GM18858 (cell line): Measurements from ENCODE around the gene AP1M1.

Source experiments
- ATAC-seq: cut with Tn5 transposase; IDR thresholded peaks from one replicate; pipeline ENCODE4 v1.9.1; 2021; ENCODE audit not compliant: unreplicated experiment

AP1M1 gene

DNA sequence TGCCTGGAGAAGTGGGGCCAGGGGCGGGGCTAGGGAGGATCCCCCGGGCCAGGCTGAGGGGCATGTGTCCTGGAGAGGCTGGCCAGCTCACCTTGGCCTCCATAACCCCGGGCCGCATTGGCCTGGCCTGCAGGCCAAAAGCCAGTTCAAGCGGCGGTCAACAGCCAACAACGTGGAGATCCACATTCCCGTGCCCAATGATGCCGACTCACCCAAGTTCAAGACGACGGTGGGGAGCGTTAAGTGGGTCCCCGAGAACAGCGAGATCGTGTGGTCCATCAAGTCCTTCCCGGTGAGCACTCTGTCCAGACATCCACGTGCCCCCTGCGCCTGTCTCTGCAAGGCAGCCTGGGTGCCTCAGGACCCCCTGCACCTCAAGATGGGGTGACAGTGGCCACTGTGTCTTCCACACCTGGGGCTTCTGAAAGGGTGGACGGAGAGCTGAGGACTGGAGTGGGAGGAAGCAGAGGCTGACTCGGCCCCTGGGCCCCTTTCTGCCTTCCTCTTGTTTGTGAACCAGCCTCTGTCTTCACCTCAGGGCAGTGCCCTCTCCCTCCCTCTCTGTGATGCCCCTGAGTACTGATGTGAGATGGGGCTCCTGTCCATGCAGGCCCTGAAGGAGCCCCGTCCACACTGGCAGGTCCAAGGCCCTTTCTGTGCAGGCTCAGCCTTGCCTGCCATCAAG, 31.1 kb downstream of the AP1M1 start:
- ATAC-seq: no peak

GRCh38 chr19:16229322-16229641, 31.6 kb downstream of the AP1M1 start:
- ATAC-seq: no peak

DNA sequence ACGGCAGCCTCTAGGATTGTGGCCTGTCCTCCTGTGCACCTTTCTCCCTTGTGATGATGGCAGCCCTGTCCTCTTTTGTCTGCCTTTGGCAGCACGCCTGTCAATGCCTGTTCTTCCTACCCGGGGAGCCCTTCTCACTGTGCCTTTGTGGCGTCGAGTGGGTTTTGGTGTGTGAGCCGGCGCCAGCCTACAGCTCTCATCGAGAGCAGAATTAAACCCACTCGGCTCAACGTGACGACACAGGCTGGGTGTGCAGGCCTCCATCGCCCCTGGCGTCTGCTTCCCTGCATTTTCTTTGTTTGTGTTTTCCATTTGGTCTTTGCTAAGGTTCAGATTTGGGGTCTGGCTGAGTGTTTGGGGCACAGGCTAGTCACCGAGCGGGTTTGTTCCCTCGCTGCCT, 34.4 kb downstream of the AP1M1 start:
- ATAC-seq: no peak

GRCh38 chr19:16232568-16232967, 34.9 kb downstream of the AP1M1 start:
- no peak for ATAC-seq

DNA sequence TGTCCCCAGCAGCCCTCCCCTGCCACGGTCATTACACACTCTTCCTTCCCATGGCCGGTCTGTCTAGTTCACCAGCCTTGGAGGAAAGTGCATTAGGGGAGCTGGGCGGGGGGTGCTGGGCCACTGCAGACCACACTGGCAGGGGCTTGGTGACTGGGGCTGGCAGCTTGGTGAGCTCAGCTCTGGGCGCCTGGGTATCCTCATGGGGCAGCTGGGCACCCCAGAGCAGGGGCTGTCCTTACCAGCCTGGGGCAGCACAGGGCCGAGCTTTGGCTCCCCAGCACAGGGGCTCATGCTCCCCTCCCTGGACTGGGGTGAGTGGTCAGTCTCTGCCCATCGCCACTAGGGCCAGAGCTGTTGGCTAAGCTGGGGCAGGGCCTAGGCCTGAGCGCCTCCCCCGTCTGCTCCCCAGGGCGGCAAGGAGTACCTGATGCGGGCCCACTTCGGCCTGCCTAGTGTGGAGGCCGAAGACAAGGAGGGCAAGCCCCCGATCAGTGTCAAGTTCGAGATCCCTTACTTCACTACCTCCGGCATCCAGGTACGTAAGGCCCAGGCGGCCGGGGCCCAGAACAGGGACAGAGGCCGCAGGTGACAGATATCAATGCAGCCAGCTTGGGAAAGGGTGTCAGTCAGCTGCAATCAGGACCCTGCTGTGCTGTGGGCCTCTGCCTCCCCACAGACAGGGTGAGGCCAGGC, 35.5 kb downstream of the AP1M1 start:
- no peak for ATAC-seq

DNA sequence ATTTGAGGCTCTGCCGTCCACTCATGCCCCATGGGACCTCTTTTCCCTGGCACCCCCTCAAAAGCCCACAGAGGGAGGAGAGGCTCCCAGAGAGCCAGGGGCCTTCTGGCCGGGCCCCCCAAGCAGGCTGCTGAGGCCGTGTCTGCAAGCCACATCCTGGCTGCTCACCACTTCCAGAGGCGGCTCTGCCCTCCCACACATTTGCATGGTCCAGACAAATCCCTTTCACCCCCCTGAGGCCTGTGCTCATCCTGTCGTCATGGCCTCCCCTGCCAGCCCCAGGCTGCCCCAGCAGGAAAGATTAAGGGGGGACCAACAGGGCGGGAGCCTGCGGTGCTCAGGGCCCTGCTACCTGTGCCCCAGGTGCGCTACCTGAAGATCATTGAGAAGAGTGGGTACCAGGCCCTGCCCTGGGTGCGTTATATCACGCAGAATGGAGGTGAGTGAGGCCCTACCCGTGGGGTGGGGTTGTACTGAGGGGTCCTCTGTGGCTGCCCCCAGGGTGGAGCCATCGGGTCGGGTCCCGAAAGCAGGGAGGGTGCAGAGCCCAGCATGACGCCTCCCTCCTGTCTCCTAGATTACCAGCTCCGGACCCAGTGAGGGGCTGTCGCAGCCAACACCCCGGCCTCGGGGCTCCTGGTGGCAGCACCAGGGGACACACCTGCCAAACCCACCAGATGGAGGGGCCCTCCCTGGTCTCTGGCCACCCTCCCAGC, 36.3 kb downstream of the AP1M1 start:
- ATAC-seq: no peak

DNA sequence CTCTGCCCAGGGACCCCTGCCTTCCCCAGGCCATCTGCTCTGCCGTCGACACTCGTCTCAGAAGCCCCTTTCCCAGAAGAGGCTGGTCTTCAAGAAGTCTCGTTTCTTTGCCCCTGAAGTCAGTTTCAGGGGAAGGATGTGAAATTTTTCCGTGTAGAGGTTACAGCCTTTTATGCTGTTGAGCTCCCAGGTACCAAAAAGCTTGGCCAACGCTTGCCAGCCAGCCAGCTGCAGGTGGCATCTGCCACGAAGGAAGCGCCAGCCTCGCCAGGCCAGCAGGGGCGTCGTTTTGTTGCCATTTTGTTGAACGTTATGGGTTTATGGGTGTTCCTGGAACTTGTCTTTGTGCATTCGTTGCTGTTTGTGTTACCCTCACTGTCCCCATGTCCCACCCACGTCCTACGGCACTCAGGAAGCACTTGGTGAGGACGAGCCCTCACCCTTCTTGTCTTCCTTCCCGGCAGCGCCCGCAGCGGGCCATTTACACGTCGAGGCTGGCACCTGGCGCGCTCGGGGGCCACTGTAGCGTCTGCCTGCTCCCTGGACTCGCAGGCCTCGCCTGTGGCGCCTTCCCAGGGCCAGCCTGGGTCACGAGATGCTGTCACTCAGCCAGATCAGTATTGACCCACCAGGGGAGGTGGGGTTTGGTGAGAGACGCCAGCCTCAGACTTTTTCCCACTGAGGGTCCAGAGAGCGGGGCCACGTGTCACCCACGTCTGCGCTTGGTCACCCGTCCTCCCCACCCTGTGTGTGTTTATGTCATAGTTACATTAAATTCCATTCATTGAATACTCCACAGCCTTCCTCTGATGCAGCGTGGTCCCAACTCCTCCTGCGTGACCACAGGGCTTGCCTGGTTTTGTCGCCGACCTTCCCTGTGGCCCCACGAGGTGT, 37.1 kb downstream of the AP1M1 start:
- ATAC-seq: no peak

- no peak for ATAC-seq
These were observed 38.3 kb downstream of the AP1M1 start for GRCh38 chr19:16235811-16236652.

DNA sequence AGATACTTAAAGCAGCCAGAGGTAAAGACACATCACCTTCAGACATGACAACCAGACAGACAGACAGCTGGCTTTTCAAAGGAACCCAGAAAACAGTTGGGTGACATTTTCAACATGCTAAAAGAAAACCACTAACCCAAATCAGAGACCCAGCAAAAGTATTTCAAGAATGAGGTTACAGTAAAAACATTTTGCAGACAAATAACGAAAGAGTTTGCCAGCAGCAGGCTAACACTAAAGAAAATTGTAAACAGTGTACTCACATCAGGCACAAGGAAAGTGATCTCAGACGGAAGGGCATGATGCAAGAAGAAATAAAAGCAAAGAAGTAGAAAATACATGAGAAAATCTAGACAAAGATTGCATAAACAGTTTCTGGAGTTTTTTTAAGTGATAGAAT, 46.4 kb downstream of the AP1M1 start:
- no peak for ATAC-seq

GRCh38 chr19:16247353-16248182, 49.9 kb downstream of the AP1M1 start:
- ATAC-seq: no peak

DNA sequence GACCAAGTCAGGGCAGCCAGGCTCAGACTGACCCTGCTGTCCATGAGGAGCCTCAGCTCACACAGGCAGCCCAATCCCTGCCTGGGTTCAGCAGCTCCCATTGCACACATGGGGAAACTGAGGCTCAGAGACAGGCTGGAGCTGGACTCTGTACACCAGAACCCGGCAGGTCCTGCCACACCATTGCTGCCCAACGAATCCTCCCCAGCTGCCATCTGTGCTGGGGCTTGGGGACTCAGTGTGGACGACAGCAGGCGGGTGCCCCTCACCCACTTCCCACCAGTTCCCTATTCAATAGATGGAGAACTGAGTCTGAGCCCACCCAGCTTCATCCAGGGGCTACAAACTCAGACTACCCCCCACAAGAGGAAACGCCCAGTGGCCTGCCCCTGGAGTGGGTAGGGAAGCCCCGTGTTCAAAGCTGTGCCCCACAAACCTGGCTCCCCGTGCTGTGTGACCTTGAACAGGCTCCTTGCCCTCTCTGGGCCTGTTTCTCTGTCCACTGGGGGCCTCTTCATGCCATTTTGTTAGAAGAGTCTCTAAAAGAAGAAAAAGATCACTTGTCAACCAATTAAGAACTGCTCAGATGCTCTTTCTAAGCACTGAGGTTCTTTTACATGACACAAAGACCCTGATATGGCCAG, 50.8 kb downstream of the AP1M1 start:
- ATAC-seq: no peak

DNA sequence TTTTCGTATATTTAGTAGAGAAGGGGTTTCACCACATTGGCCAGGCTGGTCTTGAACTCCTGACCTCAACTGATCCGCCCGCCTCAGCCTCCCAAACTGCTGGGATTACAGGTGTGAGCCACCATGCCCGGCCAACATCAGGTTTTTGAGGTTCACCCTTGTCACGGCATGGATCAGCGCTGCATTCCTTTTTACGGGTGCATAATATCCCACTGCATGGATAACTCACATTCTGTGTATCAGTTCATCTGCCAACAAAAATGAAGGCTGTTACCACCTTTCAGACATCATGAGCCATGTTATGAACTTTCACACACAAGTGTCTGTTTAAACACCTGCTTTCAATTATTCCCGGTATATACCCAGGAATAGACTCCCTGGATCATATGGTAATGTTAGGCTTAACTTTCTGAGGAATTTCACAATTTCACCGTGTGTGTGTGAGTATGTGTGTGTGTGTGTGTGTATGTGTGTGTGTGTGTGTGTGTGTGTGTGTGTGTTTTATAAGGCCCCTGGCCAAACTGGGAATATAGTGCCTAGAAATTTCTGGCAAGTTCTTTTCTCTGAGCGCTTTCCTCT, 52.2 kb downstream of the AP1M1 start:
- ATAC-seq: no peak

DNA sequence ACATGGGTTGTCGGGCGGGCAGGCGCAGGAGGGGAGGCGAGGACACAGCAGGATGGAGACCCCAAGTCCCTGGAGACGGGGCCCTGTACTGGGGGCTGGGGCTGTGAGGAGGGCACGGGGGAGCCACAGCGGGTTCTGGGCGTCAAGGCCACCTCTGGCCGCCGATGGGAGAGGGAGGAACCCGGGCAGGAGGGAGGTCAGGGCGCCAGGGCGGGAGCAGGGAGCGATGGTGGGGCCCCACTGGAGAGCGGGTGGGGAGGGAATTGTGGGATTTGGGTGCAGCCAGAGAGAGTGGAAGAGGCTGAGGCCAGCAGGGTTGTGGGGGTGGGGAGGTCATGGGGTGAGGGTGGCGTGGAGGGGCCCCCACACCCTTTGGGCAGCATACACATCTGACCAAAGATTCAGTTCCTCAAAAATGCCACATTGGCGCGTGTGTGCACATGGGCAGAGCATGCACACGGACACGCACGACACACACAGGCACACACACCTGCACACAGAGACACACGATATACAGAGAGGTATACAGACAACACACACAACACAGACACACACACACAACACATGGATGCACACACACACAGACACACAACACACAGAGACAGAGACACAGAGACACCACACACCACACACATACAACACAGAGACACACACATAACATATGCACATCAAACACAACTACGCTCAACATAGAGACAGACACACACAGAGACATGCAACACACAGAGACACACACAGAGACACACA, 54.9 kb downstream of the AP1M1 start:
- no peak for ATAC-seq

DNA sequence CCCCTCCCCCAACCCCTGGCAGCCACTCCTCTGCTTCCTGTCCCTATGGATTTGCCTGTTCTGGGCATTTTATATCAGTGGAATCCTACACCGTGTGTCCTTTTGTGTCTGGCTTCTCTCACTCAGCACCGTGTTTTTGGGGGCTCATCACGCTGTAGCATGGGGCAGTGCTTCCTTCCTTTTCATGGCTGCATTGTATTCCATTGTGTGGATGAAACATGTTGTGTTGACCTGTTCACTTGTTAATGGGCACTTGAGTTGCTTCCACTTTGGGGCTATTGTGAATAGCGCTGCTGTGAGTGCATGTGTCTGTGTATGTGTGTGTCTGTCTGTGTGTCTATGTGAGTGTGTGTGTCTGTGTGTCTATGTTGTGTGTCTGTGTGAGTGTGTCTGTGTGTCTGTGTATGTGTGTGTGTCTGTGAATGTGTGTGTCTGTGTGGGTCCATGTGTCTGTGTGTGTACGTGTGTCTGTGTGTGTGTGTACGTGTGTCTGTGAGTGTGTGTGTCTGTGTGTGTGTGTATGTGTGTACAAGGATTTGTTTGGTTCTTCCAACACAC, 57.2 kb downstream of the AP1M1 start:
- ATAC-seq: no peak

GRCh38 chr19:16257509-16258002, 59.8 kb downstream of the AP1M1 start:
- ATAC-seq: no peak

DNA sequence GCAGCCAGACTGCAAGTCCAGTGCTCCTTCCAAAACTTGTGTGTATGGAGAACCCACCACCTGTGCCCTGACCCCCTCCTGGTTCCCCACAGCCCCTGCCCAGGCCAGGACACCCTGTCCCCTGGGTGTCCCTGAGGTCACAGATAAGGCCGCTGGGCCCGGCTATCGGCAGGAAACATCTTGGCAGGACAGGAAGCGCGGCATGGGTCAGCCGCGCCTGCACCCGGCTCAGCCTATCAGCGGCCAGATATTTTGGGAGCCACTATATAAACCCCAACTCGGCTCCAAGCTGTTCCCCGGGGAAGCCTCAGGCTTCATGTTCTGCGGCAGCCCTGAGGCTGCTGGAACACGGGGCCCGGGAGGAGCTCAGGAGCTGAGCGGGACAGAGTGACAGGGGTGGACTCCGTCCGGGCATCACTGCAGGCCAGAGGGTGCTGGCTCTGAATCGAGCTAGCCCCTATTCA, 60.8 kb downstream of the AP1M1 start:
- no peak for ATAC-seq

DNA sequence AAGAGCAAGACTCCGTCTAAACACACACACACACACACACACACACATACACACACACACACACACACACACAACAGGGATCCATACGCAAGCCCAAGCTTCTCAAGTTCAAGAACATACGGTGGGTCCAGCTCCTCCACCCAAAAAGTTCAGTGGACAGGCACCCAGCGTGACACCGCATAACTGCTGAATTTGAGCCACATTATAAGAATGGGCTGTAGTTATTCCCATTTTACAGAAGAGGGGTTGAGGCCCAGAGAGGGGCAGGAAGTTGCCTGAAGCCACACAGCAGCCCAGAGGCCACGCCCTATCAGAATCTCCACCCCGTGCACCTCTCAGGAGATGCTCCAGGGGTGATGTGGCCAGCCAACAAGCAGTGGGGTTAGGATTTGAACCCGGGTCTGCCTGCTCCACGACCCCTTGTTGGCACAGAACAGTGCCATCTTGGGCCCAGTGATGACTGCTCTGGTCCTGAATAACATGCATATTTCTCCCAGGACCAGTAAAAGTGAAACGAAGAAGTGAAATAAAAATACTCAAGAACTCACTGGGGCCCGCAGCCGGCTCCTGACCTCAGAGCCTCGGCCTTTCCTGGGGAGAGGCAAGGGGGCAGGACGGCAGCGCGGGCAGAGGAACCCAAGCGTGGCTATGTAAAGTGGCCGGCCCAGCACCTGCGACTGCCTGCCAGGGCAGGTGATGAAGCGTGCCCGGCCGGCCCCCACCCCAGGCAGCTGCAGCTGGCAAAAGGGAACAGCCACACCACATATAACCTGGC, 61.9 kb downstream of the AP1M1 start:
- no peak for ATAC-seq
